Activated effector memory CD4-positive, alpha-beta T cell treated with anti-CD3 and anti-CD28 coated beads, Interleukin-2, amount 50 U/mL, for 16 hours (primary cell): ENCODE data around the gene MYO9B.

Experiments used
- DNase-seq: peaks from one replicate; pipeline ENCODE4 v3.0.0-alpha.2; 2020

Gene MYO9B

GRCh38 chr19:17243830-17244617 lies 168.4 kb downstream of the MYO9B start:
- no peak for DNase-seq

- DNase-seq = no peak
Measured at GRCh38 chr19:17244618-17245534, 169.3 kb downstream of the MYO9B start.

GRCh38 chr19:17245535-17245984 lies 170.0 kb downstream of the MYO9B start, which contains the start of gene NR2F6:
Gene NR2F6 (minus strand): TSS chr19:17245919. CDS start chr19:17245220, 699 bp downstream.
- DNase-seq = no peak

GRCh38 chr19:17246681-17247425 lies 171.3 kb downstream of the MYO9B start:
- DNase-seq = no peak

- no peak for DNase-seq
Measured at GRCh38 chr19:17248011-17248776, 172.6 kb downstream of the MYO9B start.

- no peak for DNase-seq
Measured at GRCh38 chr19:17249887-17250548, 174.4 kb downstream of the MYO9B start.

- DNase-seq = no peak
Measured at GRCh38 chr19:17254636-17255035, 179.1 kb downstream of the MYO9B start.

GRCh38 chr19:17255150-17255621 lies 179.6 kb downstream of the MYO9B start:
- DNase-seq = no peak

- no peak for DNase-seq
Measured at GRCh38 chr19:17256130-17256529, 180.6 kb downstream of the MYO9B start.

- DNase-seq = no peak
Measured at GRCh38 chr19:17259118-17259780, 183.7 kb downstream of the MYO9B start.

- DNase-seq = no peak
Measured at GRCh38 chr19:17259934-17260333, 184.4 kb downstream of the MYO9B start.

GRCh38 chr19:17260842-17261325 lies 185.3 kb downstream of the MYO9B start:
- DNase-seq = peak; percentile 97

- DNase-seq = no peak
Measured at GRCh38 chr19:17262557-17262956, 187.0 kb downstream of the MYO9B start.
